Stimulated activated CD8-positive, alpha-beta memory T cell treated with anti-CD3 and anti-CD28 coated beads, Interleukin-12 subunit alpha, Interleukin-12 subunit beta, amount 100 ng/mL, for 24 hours (primary cell): ENCODE results near the gene NSMCE4A.
"Not testable (repeated sequence)": the region's sequence is repeated elsewhere in the genome, so short reads cannot be mapped to it uniquely, and the experiment has no call there.

Experiments
- DNase-seq: peaks from one replicate; pipeline ENCODE4 v3.0.0-alpha.2; 2020; ENCODE audit errors: extremely low read depth

NSMCE4A gene

GRCh38 chr10:121935702-121936101 is 39.3 kb downstream of the NSMCE4A start:
- no peak for DNase-seq

- not testable (repeated sequence) for DNase-seq
Measured at GRCh38 chr10:121930268-121931085, 44.5 kb downstream of the NSMCE4A start.

- DNase-seq = not testable (repeated sequence)
Measured at GRCh38 chr10:121929585-121930267, 45.3 kb downstream of the NSMCE4A start.

GRCh38 chr10:121928528-121928884 is 46.5 kb downstream of the NSMCE4A start:
- DNase-seq = no peak

- peak; percentile 62 for DNase-seq
Measured at GRCh38 chr10:121927841-121928527, 47.0 kb downstream of the NSMCE4A start, which contains the start of gene ATE1. ATE1 (minus strand) TSS chr10:121928031; CDS start chr10:121927949, 82 bp downstream.

GRCh38 chr10:121927318-121927840 is 47.6 kb downstream of the NSMCE4A start:
- peak; percentile 5 for DNase-seq

GRCh38 chr10:121926671-121927317 is 48.2 kb downstream of the NSMCE4A start:
- DNase-seq = no peak

GRCh38 chr10:121926157-121926556 is 48.9 kb downstream of the NSMCE4A start:
- DNase-seq = no peak

GRCh38 chr10:121921238-121921931 is 53.6 kb downstream of the NSMCE4A start:
- DNase-seq = no peak

- DNase-seq = no peak
Measured at GRCh38 chr10:121919666-121920065, 55.4 kb downstream of the NSMCE4A start.

- not testable (repeated sequence) for DNase-seq
Measured at GRCh38 chr10:121918800-121919199, 56.2 kb downstream of the NSMCE4A start.

- no peak for DNase-seq
Measured at GRCh38 chr10:121914661-121915060, 60.4 kb downstream of the NSMCE4A start.

- no peak for DNase-seq
Measured at GRCh38 chr10:121911421-121911697, 63.7 kb downstream of the NSMCE4A start.

GRCh38 chr10:121910673-121911420 is 64.2 kb downstream of the NSMCE4A start:
- no peak for DNase-seq
